K562 (cell line): ENCODE measurements around the gene CNPY4. TPM values are rescaled to one million over a fixed set of nuclear protein-coding genes. Genes with fewer than 3 reads are reported as not detected.
A peak's percentile ranks its signal among the peaks of the same experiment; 100 is the strongest.

Source experiments
- HNRNPH1 ChIP-seq: fragments of 200-400 bp; formaldehyde crosslinking; optimal IDR thresholded peaks from 2 replicates; pipeline ENCODE3; 2017; ENCODE audit warnings: low read depth, mild to moderate bottlenecking, low read length, moderate library complexity
- MCM5 ChIP-seq: fragments of 450-650 bp; IDR thresholded peaks from 2 replicates; pipeline ENCODE4 v1.6.1; 2016; ENCODE audit warnings: low read depth
- MECOM ChIP-seq: fragments of 250-450 bp; sonication (Bioruptor Pico); IDR thresholded peaks from 2 replicates; pipeline ENCODE4 v1.8.0; 2022; ENCODE audit warnings: inconsistent platforms
- NFIX ChIP-seq: fragments of 250-450 bp; sonication (Bioruptor Pico); IDR thresholded peaks from 2 replicates; pipeline ENCODE4 v1.4.0; 2020; ENCODE audit warnings: low read depth, mild to moderate bottlenecking, moderate library complexity
- PML ChIP-seq: IDR thresholded peaks from 2 replicates; pipeline ENCODE4 v1.6.1; 2012; ENCODE audit warnings: low read length, inconsistent platforms
- RAD51 ChIP-seq: fragments of 450-650 bp; IDR thresholded peaks from 2 replicates; pipeline ENCODE4 v1.7.1; 2016; ENCODE audit warnings: low read depth, mild to moderate bottlenecking, borderline replicate concordance
- SMAD3 ChIP-seq: fragments of 450-650 bp; formaldehyde crosslinking; conservative IDR thresholded peaks from 2 replicates; pipeline ENCODE4 v1.4.0; 2020; ENCODE audit warnings: mild to moderate bottlenecking
- UBTF ChIP-seq, 2 experiments: IDR thresholded peaks; 2 replicates each; pipeline ENCODE4 v1.6.1; 2012; ENCODE audit warnings: improper control_type of control experiment in 2 of 2, low read depth in 2 of 2, low read length in 2 of 2, borderline replicate concordance in 1 of 2
- XRCC5 ChIP-seq: fragments of 200-400 bp; formaldehyde crosslinking; IDR thresholded peaks from 2 replicates; pipeline ENCODE4 v1.6.1; 2017; ENCODE audit warnings: low read depth, mild to moderate bottlenecking, low read length
- ZBTB26 ChIP-seq: fragments of 450-650 bp; formaldehyde crosslinking; IDR thresholded peaks from 2 replicates; pipeline ENCODE4 v1.4.0; 2022; ENCODE audit warnings: missing genetic modification characterization
- ZNF12 ChIP-seq: sonication (generic); formaldehyde crosslinking; IDR thresholded peaks from 2 replicates; pipeline ENCODE4 v1.4.0; 2020; ENCODE audit warnings: mild to moderate bottlenecking, missing genetic modification reagents
- ZNF518B ChIP-seq: fragments of 250-450 bp; sonication (Bioruptor Pico); IDR thresholded peaks from 2 replicates; pipeline ENCODE4 v1.5.0; 2021; ENCODE audit warnings: mild to moderate bottlenecking, moderate library complexity
- ZNF778 ChIP-seq: fragments of 450-650 bp; formaldehyde crosslinking; IDR thresholded peaks from 2 replicates; pipeline ENCODE4 v1.4.0; 2020; ENCODE audit warnings: mild to moderate bottlenecking, moderate library complexity
- polyA plus RNA-seq, 8 experiments: library from polyadenylated mRNA; depleted of rRNA in 4 of 8; stranded (reverse) in 5 of 8; unstranded in 3 of 8; fragments of >200 nt; fragmentation: Nextera tagmentation in 2 of 8; fragmentation: Illumina TruSeq in 1 of 8; extraction: Ambion mirVana in 2 of 8; extraction: Trizol in 1 of 8; gene quantifications; 2 replicates each; pipeline versions ENCODE4 v1.2.1 to v1.2.3, GENCODE V29; 2011 to 2014; ENCODE audit warnings: inconsistent platforms in 1 of 8, missing spikeins in 1 of 8
- total RNA-seq, 7 experiments: library from RNA; depleted of rRNA in 6 of 7; stranded (reverse); fragments of >200 nt in 6 of 7; fragmentation: Illumina TruSeq in 2 of 7; extraction: Trizol in 2 of 7; gene quantifications; 2 replicates each; pipeline versions ENCODE4 v1.2.1 to v1.2.3, GENCODE V29; 2011 to 2021; ENCODE audit warnings: low replicate concordance in 1 of 7

Gene CNPY4
- total and polyA plus RNA-seq, 9 of the 15 experiments (the other 6 are each of a cell fraction or from before 2014, with no cell fraction given) = 1.9 to 11.2 (median 7.0) TPM

- TF ChIP-seq UBTF (IDR thresholded peaks at IDR 0.05; ENCODE audit: borderline replicate concordance in 1 of 2, low read depth in 2 of 2, low read length in 2 of 2) = peak in 1 of 2 experiments; percentile 58; a peak in 2 of 4 replicates
- no peak for TF ChIP-seq HNRNPH1
- TF ChIP-seq SMAD3 = no peak
- no peak for TF ChIP-seq RAD51
- 0 out of 2 replicates have a peak, but pooled peaks have one; percentile 25 for TF ChIP-seq XRCC5
- no peak for TF ChIP-seq ZBTB26
- no peak for TF ChIP-seq ZNF518B (CRISPR knock-in tag)
- TF ChIP-seq MECOM (CRISPR knock-in tag) = no peak
- peak; percentile 70; the same call in 1 of the 2 replicates for TF ChIP-seq PML
- TF ChIP-seq MCM5 = no peak
- no peak for TF ChIP-seq ZNF778
- no peak for TF ChIP-seq ZNF12 (CRISPR knock-in tag)
- TF ChIP-seq NFIX = no peak
Observed at GRCh38 chr7:100158229-100159098, 39.0 kb downstream of the CNPY4 start, which contains the start of gene TRAPPC14 (continued).
